GM12878 (cell line): ENCODE measurements around the gene IGFBP6. TPM values are rescaled to one million over a fixed set of nuclear protein-coding genes. Genes with fewer than 3 reads are reported as not detected.

Experiments used
- ATAC-seq: fragments of 200-7000 bp; cut with Tn5 transposase; 3 replicates; pipeline ENCODE4 v1.9.1; 2020; ENCODE audit warnings: mild to moderate bottlenecking, moderate library complexity
- BruUV-seq: library from RNA; stranded (reverse); fragments of 400-500 nt; replicated peaks from 2 replicates; lab custom pipeline; 2021; lab: Mats Ljungman, UMichigan
- CTCF ChIA-PET: fragments of 300-600 bp; sonication (Branson Sonifier 250); formaldehyde crosslinking; extraction: SDS; loops from one replicate; lab custom pipeline; 2021; ENCODE audit warnings: inconsistent platforms; lab: Yijun Ruan, JAX
- POLR2A ChIA-PET: fragments of 350-600 bp; formaldehyde crosslinking; extraction: SDS; loops from one replicate; lab custom pipeline; 2021; ENCODE audit warnings: inconsistent platforms; lab: Charles Lee
- RAD21 ChIA-PET: fragments of 300-600 bp; sonication (Branson Sonifier 250); formaldehyde crosslinking; loops from one replicate; lab custom pipeline; 2023; ENCODE audit warnings: antibody characterized with exemption; ENCODE audit not compliant: unreplicated experiment; lab: Charles Lee
- SMC1A ChIA-PET: fragments of 300-600 bp; sonication (Branson Sonifier 250); formaldehyde crosslinking; loops from one replicate; lab custom pipeline; 2023; ENCODE audit not compliant: unreplicated experiment, uncharacterized antibody; lab: Charles Lee
- DNase-seq: peaks from one replicate; pipeline ENCODE4 v3.0.0-alpha.2; 2011; ENCODE audit warnings: low read depth, low spot score
- FAIRE-seq: peaks from 3 replicates; lab custom pipeline; 2011; peaks lifted over from hg19 to GRCh38; lab: Jason Lieb, UNC
- H2AFZ ChIP-seq: 2 replicates; pipeline ENCODE4 v1.6.0; 2011; ENCODE audit warnings: low read depth, low read length, control low read depth; ENCODE audit not compliant: control insufficient read depth
- H3K27ac ChIP-seq: 2 replicates; pipeline ENCODE4 v1.5.1; 2011; ENCODE audit warnings: control low read depth; ENCODE audit not compliant: control insufficient read depth, insufficient read depth
- H3K27me3 ChIP-seq, 2 experiments: replicated peaks in 1 of 2; 2 replicates each; pipeline versions ENCODE4 v1.6.0 to v1.6.1; 2011; ENCODE audit warnings: low read length in 1 of 2; ENCODE audit not compliant: control insufficient read depth in 2 of 2, insufficient read depth in 2 of 2
- H3K36me3 ChIP-seq, 2 experiments: 2 replicates each; pipeline ENCODE4 v1.5.1; 2011; ENCODE audit warnings: low read length in 1 of 2; ENCODE audit not compliant: control insufficient read depth in 2 of 2, insufficient read depth in 2 of 2
- H3K4me1 ChIP-seq: 2 replicates; pipeline ENCODE4 v1.6.1; 2011; ENCODE audit warnings: mild to moderate bottlenecking, low read length, moderate library complexity, mixed read lengths; ENCODE audit not compliant: control insufficient read depth, insufficient read depth
- H3K4me2 ChIP-seq: 2 replicates; pipeline ENCODE4 v1.6.0; 2011; ENCODE audit warnings: control low read depth; ENCODE audit not compliant: control insufficient read depth, insufficient read depth
- H3K4me3 ChIP-seq: fragments of 200-600 bp; sonication (generic); 2 replicates; pipeline ENCODE4 v1.5.1; 2016
- H3K79me2 ChIP-seq: 2 replicates; pipeline ENCODE4 v1.6.0; 2011; ENCODE audit warnings: low read length; ENCODE audit not compliant: control insufficient read depth, insufficient read depth
- H3K9ac ChIP-seq: 2 replicates; pipeline ENCODE4 v1.8.0; 2011; ENCODE audit warnings: low read length, control low read depth, mixed read lengths; ENCODE audit not compliant: control insufficient read depth, insufficient read depth
- H3K9me3 ChIP-seq: replicated peaks from 3 replicates; pipeline ENCODE4 v1.5.1; 2011; ENCODE audit warnings: mild to moderate bottlenecking, low read length; ENCODE audit not compliant: control insufficient read depth, insufficient read depth
- H4K20me1 ChIP-seq: 2 replicates; pipeline ENCODE4 v1.6.0; 2011; ENCODE audit not compliant: control insufficient read depth, insufficient read depth
- ETV6 ChIP-seq, 2 experiments: fragments of 450-650 bp in 1 of 2; IDR thresholded peaks in 1 of 2; conservative IDR thresholded peaks in 1 of 2; 2 replicates each; pipeline ENCODE4 v1.6.1; 2014; ENCODE audit warnings: antibody characterized with exemption in 1 of 2, borderline replicate concordance in 1 of 2, low read depth in 1 of 2, mild to moderate bottlenecking in 1 of 2, moderate library complexity in 1 of 2
- FOXM1 ChIP-seq: IDR thresholded peaks from 2 replicates; pipeline ENCODE4 v1.6.1; 2012; ENCODE audit warnings: low read depth, mild to moderate bottlenecking, inconsistent platforms, low read length, moderate library complexity
- IKZF2 ChIP-seq, 2 experiments: fragments of 450-650 bp; IDR thresholded peaks; 2 replicates each; pipeline ENCODE4 v1.6.1; 2017; ENCODE audit warnings: mild to moderate bottlenecking in 2 of 2, moderate library complexity in 2 of 2
- RBBP5 ChIP-seq: fragments of 200-600 bp; sonication (generic); conservative IDR thresholded peaks from 2 replicates; pipeline ENCODE4 v1.6.1; 2016
- USF2 ChIP-seq: IDR thresholded peaks from 2 replicates; pipeline ENCODE4 v1.6.1; 2011; ENCODE audit warnings: low read depth, low read length, improper control_type of control experiment, borderline replicate concordance
- WGBS: methylation state at CpG from one replicate; pipeline ENCODE4 v1.1.6; 2016; ENCODE audit warnings: low lambda C conversion rate; ENCODE audit not compliant: insufficient replicate concordance, insufficient coverage; ENCODE audit errors: missing lambda C conversion rate; 5-methylcytosine and 5-hydroxymethylcytosine counted together
- in situ Hi-C: fragments of 300-500 bp; cut with MboI; formaldehyde crosslinking; loops from 9 replicates; pipeline ENCODE4 v1.14.3; 2018; ENCODE audit warnings: mixed read lengths
- intact Hi-C: fragments of 100-400 bp; cut with micrococcal nuclease; formaldehyde crosslinking; loops from one replicate; pipeline ENCODE4 v1.14.2; 2022; ENCODE audit not compliant: unreplicated experiment
- polyA plus RNA-seq, 11 experiments: library from polyadenylated mRNA; depleted of rRNA in 4 of 11; unstranded in 6 of 11; stranded (reverse) in 5 of 11; fragments of >200 nt; fragmentation: Nextera tagmentation in 4 of 11; fragmentation: Illumina TruSeq in 1 of 11; extraction: Ambion mirVana in 4 of 11; extraction: Trizol in 1 of 11; gene quantifications; 1 replicate in 1 of 11; 2 replicates in 10 of 11; pipeline versions ENCODE4 v1.2.1 to v1.2.3, GENCODE V29; 2011 to 2016; ENCODE audit warnings: inconsistent platforms in 2 of 11, missing spikeins in 2 of 11, low read depth in 1 of 11
- total RNA-seq, 4 experiments: library from RNA; depleted of rRNA in 3 of 4; stranded (reverse); fragments of >200 nt in 3 of 4; fragmentation: Illumina TruSeq in 1 of 4; extraction: Trizol in 1 of 4; gene quantifications; 2 replicates each; pipeline versions ENCODE4 v1.2.1 to v1.2.3, GENCODE V29; 2013 to 2021
- TF ChIP-seq, protein P1 (sequence below): IDR thresholded peaks from 2 replicates; pipeline ENCODE4 v1.6.1; 2012; ENCODE audit warnings: low read length, inconsistent platforms

IGFBP6 gene
- total and polyA plus RNA-seq, 10 of the 15 experiments (the other 5 are each of a cell fraction or from before 2014, with no cell fraction given) = 0.09 to 0.87 (median 0.56) TPM; not detected in 3

GRCh38 chr12:53120685-53121525 is 23.4 kb downstream of the IGFBP6 start (continued):
- TF ChIP-seq IKZF2 (IDR thresholded peaks at IDR 0.05) = no peak
- no peak for TF ChIP-seq USF2

DNA sequence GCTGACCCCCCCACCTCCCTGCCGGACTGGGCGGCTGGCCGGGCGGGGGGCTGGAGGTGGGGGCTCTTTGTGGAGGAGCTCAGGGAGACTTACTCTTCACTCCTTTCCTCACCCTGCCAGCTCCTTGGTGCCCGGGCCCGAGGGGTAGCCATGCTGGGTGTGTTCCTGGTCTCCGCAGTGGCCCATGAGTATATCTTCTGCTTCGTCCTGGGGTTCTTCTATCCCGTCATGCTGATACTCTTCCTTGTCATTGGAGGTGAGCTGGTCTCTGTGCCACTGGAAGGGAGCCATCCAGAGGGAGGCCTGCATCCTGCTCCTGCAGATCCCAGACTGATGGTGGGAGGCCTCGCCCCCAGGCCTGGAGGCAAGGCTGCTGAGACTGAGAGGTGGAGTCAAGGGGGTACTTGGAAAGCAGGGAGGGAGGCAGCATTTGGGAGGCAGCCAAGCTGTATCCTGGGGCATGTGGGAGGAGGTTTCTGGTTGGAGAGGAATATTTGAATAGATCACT is 25.5 kb downstream of the IGFBP6 start:
- Histone ChIP-seq H3K27ac (no peak overlapping the region), H3K9ac (no peak overlapping the region)
- ATAC-seq = no peak
- TF ChIP-seq FOXM1 (no peak), RBBP5 (no peak), ETV6 (conservative IDR thresholded peaks at IDR 0.05 in 1 of 2, IDR thresholded peaks at IDR 0.05 in 1 of 2; ENCODE audit: borderline replicate concordance in 1 of 2, low read depth in 1 of 2) (no peak)
- TF ChIP-seq, protein P1, sequence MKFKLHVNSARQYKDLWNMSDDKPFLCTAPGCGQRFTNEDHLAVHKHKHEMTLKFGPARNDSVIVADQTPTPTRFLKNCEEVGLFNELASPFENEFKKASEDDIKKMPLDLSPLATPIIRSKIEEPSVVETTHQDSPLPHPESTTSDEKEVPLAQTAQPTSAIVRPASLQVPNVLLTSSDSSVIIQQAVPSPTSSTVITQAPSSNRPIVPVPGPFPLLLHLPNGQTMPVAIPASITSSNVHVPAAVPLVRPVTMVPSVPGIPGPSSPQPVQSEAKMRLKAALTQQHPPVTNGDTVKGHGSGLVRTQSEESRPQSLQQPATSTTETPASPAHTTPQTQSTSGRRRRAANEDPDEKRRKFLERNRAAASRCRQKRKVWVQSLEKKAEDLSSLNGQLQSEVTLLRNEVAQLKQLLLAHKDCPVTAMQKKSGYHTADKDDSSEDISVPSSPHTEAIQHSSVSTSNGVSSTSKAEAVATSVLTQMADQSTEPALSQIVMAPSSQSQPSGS = no peak
- TF ChIP-seq, all 136 proteins: peak for 0
- WGBS = 81% methylated on average over 6 of the region's 10 CpGs
- SMC1A ChIA-PET = no interaction called here
- H3K36me3 ChIP-seq = no peaks in the 10 kb centered on the region
- FAIRE-seq = no peak
- H3K9me3 ChIP-seq = no peaks in the 10 kb centered on the region
- CTCF ChIA-PET = interaction anchor here (1.2 kb wide), 1 partner anchor 24 kb away, joined by 4 read pairs; no protein-coding TSS in a partner anchor
- no peak overlapping the region for H2AFZ ChIP-seq
- H3K79me2 ChIP-seq = no peaks in the 10 kb centered on the region
- BruUV-seq = no TSS peak
- in situ Hi-C loops = no loop called here
- H3K4me2 ChIP-seq = no peak overlapping the region
- no peaks in the 10 kb centered on the region for H3K27me3 ChIP-seq
- POLR2A ChIA-PET = no interaction called here
- intact Hi-C loops = no loop called here
- H4K20me1 ChIP-seq = no peaks in the 10 kb centered on the region
- no peaks in the 10 kb centered on the region for H3K4me1 ChIP-seq
- RAD21 ChIA-PET = no interaction called here
- H3K4me3 ChIP-seq = no peak overlapping the region
- DNase-seq = no peak
